Fibroblast of lung (primary cell): ENCODE measurements around the gene KRT23. TPM values are rescaled to one million over a fixed set of nuclear protein-coding genes. Genes with fewer than 3 reads are reported as not detected.

Source experiments
- DNase-seq, 2 donors: peaks; one replicate each; pipeline versions ENCODE4 v3.0.0 to v3.0.0-alpha.2; 2010; ENCODE audit warnings: low read depth in 2 of 2
- H2AFZ ChIP-seq: 2 replicates; pipeline ENCODE4 v1.5.1; 2012; ENCODE audit warnings: low read length, control low read depth, inconsistent platforms
- H3K27ac ChIP-seq: 2 replicates; pipeline ENCODE4 v1.5.1; 2011; ENCODE audit warnings: low read length, control low read depth; ENCODE audit not compliant: insufficient read depth
- H3K27me3 ChIP-seq: 2 replicates; pipeline ENCODE4 v1.5.1; 2011; ENCODE audit warnings: mild to moderate bottlenecking, low read length; ENCODE audit not compliant: control insufficient read depth, insufficient read depth
- H3K36me3 ChIP-seq: 2 replicates; pipeline ENCODE4 v1.5.1; 2011; ENCODE audit warnings: low read length; ENCODE audit not compliant: control insufficient read depth, insufficient read depth
- H3K4me1 ChIP-seq: 2 replicates; pipeline ENCODE4 v1.5.1; 2011; ENCODE audit warnings: low read length; ENCODE audit not compliant: control insufficient read depth, insufficient read depth; ENCODE audit errors: extremely low read depth
- H3K4me2 ChIP-seq: 2 replicates; pipeline ENCODE4 v1.5.1; 2011; ENCODE audit warnings: low read length, control low read depth; ENCODE audit not compliant: insufficient read depth; ENCODE audit errors: extremely low read depth
- H3K4me3 ChIP-seq, 4 experiments: fragments of 200-600 bp in 1 of 4; sonication (generic) in 1 of 4; replicated peaks in 1 of 4; 2 replicates each; pipeline ENCODE4 v1.5.1; 2011 to 2016; ENCODE audit warnings: low read length in 4 of 4, low read depth in 3 of 4, mild to moderate bottlenecking in 3 of 4, control low read depth in 2 of 4, inconsistent platforms in 1 of 4, mixed read lengths in 1 of 4; ENCODE audit not compliant: insufficient read depth in 1 of 4; ENCODE audit errors: control extremely low read depth in 1 of 4
- H3K79me2 ChIP-seq: 2 replicates; pipeline ENCODE4 v1.5.1; 2012; ENCODE audit warnings: mild to moderate bottlenecking, low read length, inconsistent platforms; ENCODE audit not compliant: control insufficient read depth, insufficient read depth
- H3K9ac ChIP-seq: 2 replicates; pipeline ENCODE4 v1.5.1; 2011; ENCODE audit warnings: mild to moderate bottlenecking, low read length, control low read depth; ENCODE audit not compliant: insufficient read depth
- H3K9me3 ChIP-seq: 2 replicates; pipeline ENCODE4 v1.5.1; 2012; ENCODE audit warnings: low read depth, low read length; ENCODE audit not compliant: control insufficient read depth, insufficient read depth
- H4K20me1 ChIP-seq: 2 replicates; pipeline ENCODE4 v1.5.1; 2011; ENCODE audit warnings: low read length; ENCODE audit not compliant: control insufficient read depth, insufficient read depth; ENCODE audit errors: extremely low read depth
- EZH2 ChIP-seq: IDR thresholded peaks from 2 replicates; pipeline ENCODE4 v1.5.1; 2012; ENCODE audit warnings: low read length, control low read depth, mild to moderate bottlenecking; ENCODE audit errors: missing control alignments
- polyA plus RNA-seq, 2 donors: library from polyadenylated mRNA; depleted of rRNA in 1 of 2; stranded (reverse) in 1 of 2; unstranded in 1 of 2; fragments of >200 nt; gene quantifications; 2 replicates each; pipeline ENCODE4 v1.2.1, GENCODE V29; 2011 to 2012; ENCODE audit warnings: missing spikeins in 1 of 2
- total RNA-seq: library from RNA; depleted of rRNA; stranded (reverse); fragments of >200 nt; gene quantifications from 2 replicates; pipeline ENCODE4 v1.2.1, GENCODE V29; 2014
- TF ChIP-seq, protein P1 (sequence below), 2 donors: IDR thresholded peaks in 1 of 2; conservative IDR thresholded peaks in 1 of 2; 1 replicate in 1 of 2; 2 replicates in 1 of 2; pipeline ENCODE4 v1.5.1; 2011 to 2012; ENCODE audit warnings: low read length in 2 of 2, control low read depth in 1 of 2, inconsistent platforms in 1 of 2, low read depth in 1 of 2, mild to moderate bottlenecking in 1 of 2

Gene KRT23
- total and polyA plus RNA-seq, 2 donors (not counting 1 experiment from before 2014, with no cell fraction given), result 0.17 TPM; not detected in 1

DNA sequence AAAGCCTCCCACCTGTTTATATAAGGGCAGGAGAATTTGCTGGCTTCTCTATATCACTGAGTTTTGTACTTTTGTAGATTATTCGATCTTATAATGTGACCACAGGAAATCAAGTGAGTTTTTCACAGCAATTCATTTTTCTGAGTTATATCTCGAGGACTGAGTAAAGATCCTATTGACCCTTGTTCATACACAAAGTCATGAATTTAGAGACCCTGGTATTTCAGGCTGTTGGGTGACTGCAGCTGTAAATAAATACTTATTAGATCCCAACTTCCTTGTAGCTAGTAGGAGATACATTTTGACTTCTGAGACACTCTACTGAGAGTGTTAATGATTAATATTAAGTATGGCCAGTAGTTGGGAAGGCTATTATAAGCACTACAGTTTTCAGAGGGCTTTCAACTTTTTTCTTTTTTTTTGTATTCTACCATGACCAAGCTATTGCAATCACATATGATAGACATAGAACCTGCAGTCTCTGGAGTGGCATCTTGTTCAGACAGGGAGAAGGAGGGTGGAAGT lies 49.2 kb downstream of the KRT23 start:
- H3K9ac ChIP-seq, result no peak overlapping the region
- H3K4me2 ChIP-seq, result no peak overlapping the region
- no peak overlapping the region for H3K4me3 ChIP-seq
- peaks cover 24% of the 10 kb centered on the region for H3K27me3 ChIP-seq
- no peaks in the 10 kb centered on the region for H3K4me1 ChIP-seq
- H3K79me2 ChIP-seq, result no peaks in the 10 kb centered on the region
- no peaks in the 10 kb centered on the region for H3K9me3 ChIP-seq
- no peaks in the 10 kb centered on the region for H4K20me1 ChIP-seq
- H3K36me3 ChIP-seq, result no peaks in the 10 kb centered on the region
- no peak overlapping the region for H2AFZ ChIP-seq
- no peak for TF ChIP-seq EZH2
- TF ChIP-seq, protein P1, sequence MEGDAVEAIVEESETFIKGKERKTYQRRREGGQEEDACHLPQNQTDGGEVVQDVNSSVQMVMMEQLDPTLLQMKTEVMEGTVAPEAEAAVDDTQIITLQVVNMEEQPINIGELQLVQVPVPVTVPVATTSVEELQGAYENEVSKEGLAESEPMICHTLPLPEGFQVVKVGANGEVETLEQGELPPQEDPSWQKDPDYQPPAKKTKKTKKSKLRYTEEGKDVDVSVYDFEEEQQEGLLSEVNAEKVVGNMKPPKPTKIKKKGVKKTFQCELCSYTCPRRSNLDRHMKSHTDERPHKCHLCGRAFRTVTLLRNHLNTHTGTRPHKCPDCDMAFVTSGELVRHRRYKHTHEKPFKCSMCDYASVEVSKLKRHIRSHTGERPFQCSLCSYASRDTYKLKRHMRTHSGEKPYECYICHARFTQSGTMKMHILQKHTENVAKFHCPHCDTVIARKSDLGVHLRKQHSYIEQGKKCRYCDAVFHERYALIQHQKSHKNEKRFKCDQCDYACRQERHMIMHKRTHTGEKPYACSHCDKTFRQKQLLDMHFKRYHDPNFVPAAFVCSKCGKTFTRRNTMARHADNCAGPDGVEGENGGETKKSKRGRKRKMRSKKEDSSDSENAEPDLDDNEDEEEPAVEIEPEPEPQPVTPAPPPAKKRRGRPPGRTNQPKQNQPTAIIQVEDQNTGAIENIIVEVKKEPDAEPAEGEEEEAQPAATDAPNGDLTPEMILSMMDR (conservative IDR thresholded peaks at IDR 0.05 in 1 of 2, IDR thresholded peaks at IDR 0.05 in 1 of 2; ENCODE audit: low read depth in 1 of 2, low read length in 2 of 2), result no peak
- no peak for DNase-seq
- H3K27ac ChIP-seq, result no peak overlapping the region

DNA sequence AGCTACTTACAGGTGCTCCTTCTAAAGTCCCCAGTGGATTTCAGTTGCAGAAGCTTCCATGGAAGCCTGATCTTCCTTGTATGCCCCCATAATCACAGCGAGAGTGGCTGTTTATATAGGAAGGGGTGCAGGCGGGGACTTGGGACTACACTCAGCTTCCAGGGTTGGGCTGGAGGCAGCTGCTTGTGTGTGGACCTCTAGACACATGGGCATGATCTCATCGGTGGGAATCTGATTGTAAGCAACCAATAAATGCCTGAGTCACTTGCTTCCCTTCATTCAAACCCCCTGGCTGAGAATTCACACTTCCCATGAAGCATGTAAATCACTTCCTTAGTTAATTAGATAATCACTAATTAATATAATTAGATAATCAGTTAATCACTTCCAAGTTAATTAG lies 51.4 kb downstream of the KRT23 start:
- peaks cover 18% of the 10 kb centered on the region for H3K27me3 ChIP-seq
- no peak overlapping the region for H3K9ac ChIP-seq
- peak in 1 of 2 donors; percentile 34 for DNase-seq
- H2AFZ ChIP-seq, result no peak overlapping the region
- H3K79me2 ChIP-seq, result no peaks in the 10 kb centered on the region
- H3K4me3 ChIP-seq, result no peak overlapping the region
- H3K9me3 ChIP-seq, result no peaks in the 10 kb centered on the region
- no peak overlapping the region for H3K27ac ChIP-seq
- no peaks in the 10 kb centered on the region for H4K20me1 ChIP-seq
- no peak overlapping the region for H3K4me2 ChIP-seq
- H3K4me1 ChIP-seq, result no peaks in the 10 kb centered on the region
- TF ChIP-seq EZH2, result no peak
- TF ChIP-seq, protein P1 (conservative IDR thresholded peaks at IDR 0.05 in 1 of 2, IDR thresholded peaks at IDR 0.05 in 1 of 2; ENCODE audit: low read depth in 1 of 2, low read length in 2 of 2), result no peak
- H3K36me3 ChIP-seq, result no peaks in the 10 kb centered on the region

DNA sequence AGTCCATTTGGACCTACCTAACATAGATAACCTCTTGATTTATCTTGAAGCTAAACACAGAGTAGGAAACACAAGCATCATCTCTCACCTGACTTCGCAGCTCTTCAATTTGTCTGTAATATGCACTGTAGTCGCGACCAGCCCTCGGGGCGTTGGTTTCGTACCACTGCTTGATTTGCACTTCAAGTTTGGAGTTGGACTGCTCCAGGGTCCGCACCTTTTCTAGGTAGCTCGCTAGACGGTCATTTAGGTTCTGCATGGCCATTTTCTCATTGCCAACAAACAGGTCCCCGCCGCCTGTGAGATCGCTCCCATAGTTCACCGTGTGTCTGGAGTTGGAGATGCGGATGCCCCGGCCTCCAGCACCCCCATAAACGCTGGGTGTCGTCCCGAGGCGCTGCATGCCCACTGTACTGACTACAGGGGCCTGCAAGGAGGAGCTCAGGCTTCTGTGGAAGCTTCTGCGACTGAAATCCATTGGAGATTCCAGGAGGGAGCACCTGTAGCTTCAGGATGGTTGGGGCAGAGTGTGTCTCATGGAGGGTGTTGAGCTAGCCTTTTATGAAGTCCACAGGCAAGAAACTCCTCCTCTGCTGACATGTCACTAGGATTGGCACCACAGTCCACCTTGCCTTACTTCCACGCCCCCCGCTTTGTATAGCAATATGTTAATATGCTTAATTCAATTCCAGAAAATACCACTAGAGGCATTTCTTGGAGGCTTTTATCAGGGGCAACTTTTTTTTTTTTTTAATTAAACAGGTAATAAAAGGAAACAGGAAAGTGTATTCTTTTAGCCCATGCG lies 52.5 kb downstream of the KRT23 start, which contains the start of gene KRT20:
Gene KRT20 (minus strand): TSS at position 535 of the 805 bp plus-strand sequence. CDS start 57 bp downstream, at position 478.
- no peak for DNase-seq
- H3K4me1 ChIP-seq, result no peaks in the 10 kb centered on the region
- H3K36me3 ChIP-seq, result no peaks in the 10 kb centered on the region
- no peak within 1 kb of the TSS for H2AFZ ChIP-seq
- no peak within 1 kb of the TSS for H3K4me2 ChIP-seq
- no peaks in the 10 kb centered on the region for H4K20me1 ChIP-seq
- H3K79me2 ChIP-seq, result no peaks in the 10 kb centered on the region
- no peak within 1 kb of the TSS for H3K9ac ChIP-seq
- peaks cover 18% of the 10 kb centered on the region for H3K27me3 ChIP-seq
- H3K27ac ChIP-seq, result no peak within 1 kb of the TSS
- TF ChIP-seq EZH2, result no peak
- TF ChIP-seq, protein P1 (conservative IDR thresholded peaks at IDR 0.05 in 1 of 2, IDR thresholded peaks at IDR 0.05 in 1 of 2; ENCODE audit: low read depth in 1 of 2, low read length in 2 of 2), result peak in 1 of 2 donors; percentile 3
- H3K9me3 ChIP-seq, result no peaks in the 10 kb centered on the region
- no peak within 1 kb of the TSS for H3K4me3 ChIP-seq
